ENCODE data around the gene ARV1. TPM values are rescaled to one million over a fixed set of nuclear protein-coding genes. Genes with fewer than 3 reads are reported as not detected.
A peak's percentile ranks its signal among the peaks of the same experiment; 100 is the strongest.

ARV1 gene
- total RNA-seq, 6 experiments from 2014 or later: 9.2 to 18.7 (median 13.4) TPM

DNA sequence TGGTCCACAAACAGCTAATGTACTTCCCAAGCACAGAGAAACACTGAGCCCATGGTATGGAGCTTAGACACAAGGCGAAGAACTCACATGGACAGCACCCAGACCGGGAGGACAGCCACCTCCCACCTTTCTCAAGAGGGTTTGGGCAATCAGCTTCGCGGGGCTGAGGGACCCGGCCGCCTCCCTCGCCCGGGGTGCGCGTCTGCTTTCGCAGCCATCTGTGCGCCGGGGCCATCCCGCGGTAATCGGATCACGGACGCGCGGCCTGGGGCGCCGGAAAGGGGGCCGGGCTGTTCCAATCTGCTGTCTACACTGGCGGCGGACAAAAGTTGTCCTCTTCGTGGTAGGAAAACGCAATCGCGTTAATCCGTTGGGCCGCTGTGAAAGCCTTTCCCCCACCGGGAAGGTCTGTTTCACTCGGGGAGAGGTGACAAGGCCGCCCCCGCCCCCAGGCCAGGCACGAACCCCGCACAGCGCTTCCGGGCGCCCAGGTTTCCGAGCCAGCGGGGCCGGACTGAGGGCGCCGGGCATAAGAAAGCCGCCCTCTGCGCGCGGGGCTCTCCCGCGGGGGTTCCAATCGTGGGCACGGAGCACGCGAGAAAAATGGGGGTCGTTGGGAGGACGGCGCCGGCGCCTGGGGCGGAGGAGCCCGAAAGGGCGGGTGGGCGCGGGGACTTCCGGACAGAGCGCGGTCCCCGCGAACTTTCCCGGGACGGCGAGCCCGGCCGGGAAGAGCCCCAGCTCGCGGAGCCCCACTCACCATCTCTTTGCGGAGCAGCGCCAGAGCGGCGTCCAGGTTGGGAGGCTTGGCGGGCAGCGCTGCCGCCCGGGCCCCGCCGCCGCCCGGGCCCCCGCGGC lies 60.5 kb downstream of the ARV1 start:
- DNase-seq: peak in 1 of 3 donors; percentile 49
- ATAC-seq: peak; percentile 49 to 59 (median 54)
- peak overlapping the region; percentile 84 to 88 (median 86) for H3K4me3 ChIP-seq
- WGBS (ENCODE audit: insufficient coverage, low coverage, low lambda C conversion rate, missing lambda C conversion rate): 1% methylated on average over 32 of the region's 91 CpGs
- peaks cover 0 to 14% (median 3%) of the 10 kb centered on the region in 4 donors for H3K4me1 ChIP-seq
- peak overlapping the region; percentile 26 to 57 (median 33) for H3K27ac ChIP-seq
- no peaks in the 10 kb centered on the region for H3K9me3 ChIP-seq
- no peaks in the 10 kb centered on the region for H3K36me3 ChIP-seq
- TF ChIP-seq, protein P1, sequence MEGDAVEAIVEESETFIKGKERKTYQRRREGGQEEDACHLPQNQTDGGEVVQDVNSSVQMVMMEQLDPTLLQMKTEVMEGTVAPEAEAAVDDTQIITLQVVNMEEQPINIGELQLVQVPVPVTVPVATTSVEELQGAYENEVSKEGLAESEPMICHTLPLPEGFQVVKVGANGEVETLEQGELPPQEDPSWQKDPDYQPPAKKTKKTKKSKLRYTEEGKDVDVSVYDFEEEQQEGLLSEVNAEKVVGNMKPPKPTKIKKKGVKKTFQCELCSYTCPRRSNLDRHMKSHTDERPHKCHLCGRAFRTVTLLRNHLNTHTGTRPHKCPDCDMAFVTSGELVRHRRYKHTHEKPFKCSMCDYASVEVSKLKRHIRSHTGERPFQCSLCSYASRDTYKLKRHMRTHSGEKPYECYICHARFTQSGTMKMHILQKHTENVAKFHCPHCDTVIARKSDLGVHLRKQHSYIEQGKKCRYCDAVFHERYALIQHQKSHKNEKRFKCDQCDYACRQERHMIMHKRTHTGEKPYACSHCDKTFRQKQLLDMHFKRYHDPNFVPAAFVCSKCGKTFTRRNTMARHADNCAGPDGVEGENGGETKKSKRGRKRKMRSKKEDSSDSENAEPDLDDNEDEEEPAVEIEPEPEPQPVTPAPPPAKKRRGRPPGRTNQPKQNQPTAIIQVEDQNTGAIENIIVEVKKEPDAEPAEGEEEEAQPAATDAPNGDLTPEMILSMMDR (IDR thresholded peaks at IDR 0.05): no peak
- no peak for TF ChIP-seq POLR2A (IDR thresholded peaks at IDR 0.05)
- intact Hi-C loops (cut with DNase I): no loop called here
- H3K27me3 ChIP-seq: no peaks in the 10 kb centered on the region

DNA sequence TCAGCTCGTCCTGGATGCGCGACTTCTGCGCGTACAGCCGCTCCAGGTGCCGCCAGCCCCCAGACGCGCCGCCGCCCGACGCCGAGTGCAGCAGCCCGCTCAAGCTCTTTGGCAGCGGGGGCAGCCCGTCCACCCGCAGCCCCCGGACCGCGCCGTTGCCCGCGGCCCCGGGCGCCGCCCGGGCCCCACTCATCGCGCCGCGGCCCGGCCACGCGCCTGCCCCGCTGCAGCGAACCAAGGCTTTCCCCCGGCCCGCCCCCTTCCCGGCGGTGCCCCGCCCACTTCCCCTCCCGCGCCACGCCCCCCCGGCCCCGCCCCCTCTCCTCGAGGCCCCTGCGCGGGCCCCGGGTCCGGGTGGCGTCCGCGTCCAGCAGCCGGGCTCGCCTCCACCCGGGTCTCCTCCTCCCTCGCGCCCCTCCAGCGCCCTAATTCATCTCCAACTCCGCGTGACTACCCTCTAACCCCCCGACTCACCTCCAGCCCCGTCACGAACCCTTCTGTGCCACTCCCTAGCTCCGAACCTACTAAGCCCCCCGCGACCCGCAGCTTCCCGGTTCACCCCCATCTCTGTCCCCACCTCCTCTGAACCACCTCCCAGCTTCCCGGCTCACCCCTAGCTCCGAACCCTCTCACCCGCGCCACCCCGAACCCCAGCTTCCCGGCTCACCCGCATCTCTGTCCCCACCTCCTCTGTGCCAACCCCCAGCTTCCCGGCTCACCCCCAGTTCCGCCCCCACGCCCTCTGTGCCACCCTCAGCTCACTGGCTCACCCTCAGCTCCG lies 61.3 kb downstream of the ARV1 start, which contains the start of gene FAM89A:
TSS of gene FAM89A (minus strand) at position 236 of the 781 bp plus-strand sequence. CDS start at position 193, 43 bp downstream.
- WGBS (ENCODE audit: insufficient coverage, low coverage, low lambda C conversion rate, missing lambda C conversion rate): 5% methylated on average over 17 of the region's 82 CpGs
- DNase-seq (peak; percentile 74 to 82 (median 78)), ATAC-seq (peak; percentile 85 to 89 (median 86))
- no peaks in the 10 kb centered on the region for H3K27me3 ChIP-seq
- intact Hi-C loops (cut with DNase I): no loop called here
- H3K27ac ChIP-seq: peak within 1 kb of the TSS; percentile 26 to 57 (median 33)
- peak within 1 kb of the TSS; percentile 84 to 88 (median 86) for H3K4me3 ChIP-seq
- no peaks in the 10 kb centered on the region for H3K9me3 ChIP-seq
- H3K36me3 ChIP-seq: no peaks in the 10 kb centered on the region
- peaks cover 0 to 13% (median 3%) of the 10 kb centered on the region in 4 donors for H3K4me1 ChIP-seq
- TF ChIP-seq, protein P1 (IDR thresholded peaks at IDR 0.05): no peak
- peak; percentile 73 for TF ChIP-seq POLR2A (IDR thresholded peaks at IDR 0.05)

DNA sequence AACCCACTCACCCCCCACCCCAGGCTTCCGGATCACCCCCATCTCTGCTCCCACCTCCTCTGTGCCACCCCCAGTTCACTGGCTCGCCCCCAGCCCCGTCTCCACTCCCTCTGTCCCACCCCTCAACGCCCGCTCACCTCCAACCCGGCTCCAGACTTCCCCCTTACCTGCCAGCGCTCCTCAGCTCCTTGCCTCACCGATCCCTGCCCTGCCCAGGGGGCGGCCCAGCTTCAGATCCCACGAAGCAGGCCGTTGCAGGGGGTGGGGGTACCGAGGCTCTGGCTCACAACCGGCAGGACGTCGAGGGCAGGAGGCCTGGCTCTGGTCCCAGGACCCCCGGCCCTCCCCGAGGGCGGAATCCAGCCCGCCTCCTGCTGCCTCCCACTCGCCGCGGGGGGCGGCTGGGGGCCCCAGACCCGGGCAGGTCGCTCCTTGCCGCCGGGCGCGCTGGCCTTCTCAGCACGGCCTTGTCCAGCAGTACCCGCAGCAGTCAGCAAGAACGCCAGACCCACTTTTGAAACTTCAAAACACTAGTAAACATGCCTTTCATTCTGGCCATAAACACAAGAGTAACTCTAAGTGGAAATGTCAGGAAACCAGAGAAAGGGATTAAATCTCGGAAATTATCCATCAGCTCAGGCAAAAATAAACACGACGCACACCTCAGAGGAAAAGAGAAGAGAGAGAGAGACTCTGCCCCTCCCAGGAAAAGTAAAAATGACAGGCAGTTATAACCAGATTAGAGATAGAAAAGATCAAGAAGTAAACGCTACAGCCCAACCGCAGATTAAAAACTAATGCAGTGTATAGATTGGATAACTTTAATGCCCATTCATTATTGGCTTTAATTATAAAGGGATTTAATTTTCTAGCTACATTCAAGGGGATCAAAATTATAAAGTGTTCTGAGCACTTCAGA lies 62.2 kb downstream of the ARV1 start:
- 14% methylated on average over 30 of the region's 37 CpGs for WGBS (ENCODE audit: insufficient coverage, low coverage, low lambda C conversion rate, missing lambda C conversion rate)
- no peaks in the 10 kb centered on the region for H3K9me3 ChIP-seq
- no peak for TF ChIP-seq POLR2A (IDR thresholded peaks at IDR 0.05)
- TF ChIP-seq, protein P1 (IDR thresholded peaks at IDR 0.05): no peak
- no peaks in the 10 kb centered on the region for H3K36me3 ChIP-seq
- intact Hi-C loops (cut with DNase I): no loop called here
- no peak overlapping the region for H3K27ac ChIP-seq
- H3K4me1 ChIP-seq: peaks cover 0 to 6% (median 1%) of the 10 kb centered on the region in 4 donors
- ATAC-seq (peak; percentile 4 to 27 (median 8)), DNase-seq (no peak)
- H3K27me3 ChIP-seq: no peaks in the 10 kb centered on the region
- H3K4me3 ChIP-seq: peak overlapping the region in 1 of 3 donors; percentile 88
